Uterus (tissue), 4 donors: ENCODE results near the gene ANKMY2. TPM values are rescaled to one million over a fixed set of nuclear protein-coding genes. Genes with fewer than 3 reads are reported as not detected.

Experiments
- DNase-seq, 2 donors: peaks; one replicate each; pipeline ENCODE4 v3.0.0-alpha.2; 2019 to 2020
- H3K27ac ChIP-seq, 2 donors: fragments of 200-600 bp; sonication (generic); 1 replicate in 1 of 2; 2 replicates in 1 of 2; pipeline ENCODE4 v1.5.1; 2016 to 2018
- H3K27me3 ChIP-seq, 2 donors: fragments of 200-600 bp; sonication (generic); one replicate each; pipeline ENCODE4 v1.5.1; 2018 to 2019; ENCODE audit warnings: control low read depth in 1 of 2
- H3K36me3 ChIP-seq, 2 donors: fragments of 200-600 bp; sonication (generic); one replicate each; pipeline ENCODE4 v1.5.1; 2019; ENCODE audit warnings: control low read depth in 1 of 2
- H3K4me1 ChIP-seq, 2 donors: fragments of 200-600 bp; sonication (generic); one replicate each; pipeline ENCODE4 v1.5.1; 2018 to 2019; ENCODE audit warnings: control low read depth in 1 of 2
- H3K4me3 ChIP-seq, 2 donors: fragments of 200-600 bp; sonication (generic); 1 replicate in 1 of 2; 2 replicates in 1 of 2; pipeline ENCODE4 v1.5.1; 2018 to 2019; ENCODE audit warnings: mild to moderate bottlenecking in 1 of 2
- H3K9me3 ChIP-seq, 2 donors: fragments of 200-600 bp; sonication (generic); one replicate each; pipeline ENCODE4 v1.5.1; 2019; ENCODE audit warnings: control low read depth in 1 of 2
- CTCF ChIP-seq, 4 experiments: fragments of 200-600 bp in 2 of 4; fragments of 450-650 bp in 2 of 4; sonication (generic) in 2 of 4; IDR thresholded peaks; one replicate each; pipeline ENCODE4 v1.5.1; 2016 to 2019; ENCODE audit warnings: antibody characterized with exemption in 4 of 4, mild to moderate bottlenecking in 2 of 4, moderate library complexity in 1 of 4
- POLR2A ChIP-seq, 2 donors: fragments of 450-650 bp; IDR thresholded peaks; one replicate each; pipeline ENCODE4 v1.6.1; 2016; ENCODE audit warnings: antibody characterized with exemption in 2 of 2, mild to moderate bottlenecking in 1 of 2, moderate library complexity in 1 of 2
- intact Hi-C: fragments of 100-400 bp; cut with DNase I; formaldehyde crosslinking; loops from one replicate; pipeline ENCODE4 v1.15.1; 2023; ENCODE audit warnings: low total_unique reads
- total RNA-seq, 4 donors: library from RNA; depleted of rRNA in 3 of 4; stranded (reverse); fragments of >200 nt in 3 of 4; gene quantifications; one replicate each; pipeline versions ENCODE4 v1.1.0 to v1.2.4, GENCODE V29; 2014 to 2023
- donor health status: DM: yes; HTN: yes; CAD: no.

The ANKMY2 gene
- total RNA-seq, 4 donors from 2014 or later: 6.2 to 48.7 (median 17.2) TPM

DNA sequence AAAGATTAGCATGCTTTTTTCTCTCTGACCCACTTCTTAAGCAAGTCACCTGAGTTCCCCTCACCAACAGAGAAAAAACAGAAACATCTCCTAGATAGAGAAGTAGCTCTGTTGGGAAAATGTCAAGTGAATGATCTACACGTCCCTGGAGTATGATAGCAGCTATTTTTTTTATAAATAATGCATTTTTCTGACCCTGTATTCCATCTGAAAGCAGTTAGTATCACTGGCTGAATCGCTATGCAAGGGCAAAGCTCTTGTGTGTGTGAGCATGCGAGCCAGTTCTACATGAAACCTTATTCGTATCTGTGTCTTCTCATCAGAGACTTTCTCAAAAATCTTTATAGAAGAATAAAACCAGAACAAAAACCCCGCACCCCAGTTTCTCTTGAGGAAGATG, 8.2 kb downstream of the ANKMY2 start:
- Histone ChIP-seq H3K4me1 (no peaks in the 10 kb centered on the region), H3K36me3 (no peaks in the 10 kb centered on the region), H3K4me3 (no peak overlapping the region), H3K27me3 (peaks cover 0 to 3% of the 10 kb centered on the region in 2 donors), H3K9me3 (no peaks in the 10 kb centered on the region), H3K27ac (peak overlapping the region; percentile 3 to 20)
- TF ChIP-seq CTCF (IDR thresholded peaks at IDR 0.05) (no peak), POLR2A (IDR thresholded peaks at IDR 0.05) (no peak)
- no peak for DNase-seq
- intact Hi-C loops: no loop called here

- H3K27ac ChIP-seq: peak overlapping the region; percentile 20 to 39
- H3K9me3 ChIP-seq: no peaks in the 10 kb centered on the region
- peaks cover 0 to 3% of the 10 kb centered on the region in 2 donors for H3K27me3 ChIP-seq
- TF ChIP-seq CTCF (IDR thresholded peaks at IDR 0.05) (no peak), POLR2A (IDR thresholded peaks at IDR 0.05) (no peak)
- H3K4me1 ChIP-seq: no peaks in the 10 kb centered on the region
- no peaks in the 10 kb centered on the region for H3K36me3 ChIP-seq
- intact Hi-C loops: no loop called here
- DNase-seq: no peak
- no peak overlapping the region for H3K4me3 ChIP-seq
These were observed 8.9 kb downstream of the ANKMY2 start for GRCh38 chr7:16636555-16637101.

- intact Hi-C loops: no loop called here
- TF ChIP-seq CTCF (IDR thresholded peaks at IDR 0.05) (no peak), POLR2A (IDR thresholded peaks at IDR 0.05) (no peak)
- no peak overlapping the region for H3K4me3 ChIP-seq
- peaks cover 0 to 3% of the 10 kb centered on the region in 2 donors for H3K27me3 ChIP-seq
- H3K9me3 ChIP-seq: no peaks in the 10 kb centered on the region
- no peaks in the 10 kb centered on the region for H3K4me1 ChIP-seq
- no peaks in the 10 kb centered on the region for H3K36me3 ChIP-seq
- peak overlapping the region in 1 of 2 donors; percentile 19 for H3K27ac ChIP-seq
- DNase-seq: peak in 1 of 2 donors; percentile 23
These were observed 11.2 kb downstream of the ANKMY2 start for GRCh38 chr7:16634271-16634738.

GRCh38 chr7:16630654-16631053, 14.9 kb downstream of the ANKMY2 start:
- Histone ChIP-seq H3K36me3 (no peaks in the 10 kb centered on the region), H3K27ac (no peak overlapping the region), H3K4me1 (no peaks in the 10 kb centered on the region), H3K9me3 (no peaks in the 10 kb centered on the region), H3K27me3 (peaks cover 0 to 3% of the 10 kb centered on the region in 2 donors), H3K4me3 (no peak overlapping the region)
- intact Hi-C loops: no loop called here
- no peak for DNase-seq
- TF ChIP-seq POLR2A (IDR thresholded peaks at IDR 0.05) (no peak), CTCF (IDR thresholded peaks at IDR 0.05) (no peak)

- no peak overlapping the region for H3K27ac ChIP-seq
- intact Hi-C loops: no loop called here
- no peaks in the 10 kb centered on the region for H3K4me1 ChIP-seq
- TF ChIP-seq CTCF (IDR thresholded peaks at IDR 0.05) (no peak), POLR2A (IDR thresholded peaks at IDR 0.05) (no peak)
- H3K4me3 ChIP-seq: no peak overlapping the region
- DNase-seq: peak in 1 of 2 donors; percentile 23
- no peaks in the 10 kb centered on the region for H3K27me3 ChIP-seq
- H3K36me3 ChIP-seq: no peaks in the 10 kb centered on the region
- no peaks in the 10 kb centered on the region for H3K9me3 ChIP-seq
These were observed 18.3 kb downstream of the ANKMY2 start for GRCh38 chr7:16627236-16627635.
